ENCODE measurements around the gene CUBN. TPM values are rescaled to one million over a fixed set of nuclear protein-coding genes. Genes with fewer than 3 reads are reported as not detected.

Gene CUBN
- total RNA-seq, 1 donor from 2014 or later = 2.7 TPM

- Histone ChIP-seq H3K4me1 (ENCODE audit: insufficient read depth, low read length) (no peaks in the 10 kb centered on the region), H4K20me1 (ENCODE audit: insufficient read depth, low read length) (no peaks in the 10 kb centered on the region), H3K4me3 (ENCODE audit: insufficient read depth, low read depth, low read length) (no peak overlapping the region), H3K27ac (ENCODE audit: low read depth, low read length) (no peak overlapping the region), H3K4me2 (ENCODE audit: low read length) (no peak overlapping the region), H3K79me2 (ENCODE audit: insufficient read depth, low read length) (no peaks in the 10 kb centered on the region), H3K27me3 (ENCODE audit: insufficient read depth, low read length) (no peaks in the 10 kb centered on the region), H3K9me3 (ENCODE audit: insufficient read depth, low read depth, low read length) (no peaks in the 10 kb centered on the region), H3K36me3 (ENCODE audit: insufficient read depth, low read length) (no peaks in the 10 kb centered on the region), H2AFZ (ENCODE audit: low read depth, low read length) (no peak overlapping the region), H3K9ac (ENCODE audit: low read length) (no peak overlapping the region)
- DNase-seq (ENCODE audit: low read depth) (no peak), FAIRE-seq (no peak)
- Mint-ChIP-seq H3K4me3 (ENCODE audit: unreplicated experiment) (no peak overlapping the region), H3K27ac (ENCODE audit: unreplicated experiment) (no peak overlapping the region), H3K9me3 (ENCODE audit: unreplicated experiment) (peaks cover 5% of the 10 kb centered on the region), H3K4me1 (ENCODE audit: low read depth, unreplicated experiment) (peaks cover 7% of the 10 kb centered on the region), H3K36me3 (ENCODE audit: low read depth, unreplicated experiment) (peaks cover 4% of the 10 kb centered on the region), H3K27me3 (ENCODE audit: low read depth, unreplicated experiment) (no peaks in the 10 kb centered on the region)
- TF ChIP-seq EZH2 (IDR thresholded peaks at IDR 0.05; ENCODE audit: insufficient read depth, low read length) = no peak
- TF ChIP-seq, protein P1, sequence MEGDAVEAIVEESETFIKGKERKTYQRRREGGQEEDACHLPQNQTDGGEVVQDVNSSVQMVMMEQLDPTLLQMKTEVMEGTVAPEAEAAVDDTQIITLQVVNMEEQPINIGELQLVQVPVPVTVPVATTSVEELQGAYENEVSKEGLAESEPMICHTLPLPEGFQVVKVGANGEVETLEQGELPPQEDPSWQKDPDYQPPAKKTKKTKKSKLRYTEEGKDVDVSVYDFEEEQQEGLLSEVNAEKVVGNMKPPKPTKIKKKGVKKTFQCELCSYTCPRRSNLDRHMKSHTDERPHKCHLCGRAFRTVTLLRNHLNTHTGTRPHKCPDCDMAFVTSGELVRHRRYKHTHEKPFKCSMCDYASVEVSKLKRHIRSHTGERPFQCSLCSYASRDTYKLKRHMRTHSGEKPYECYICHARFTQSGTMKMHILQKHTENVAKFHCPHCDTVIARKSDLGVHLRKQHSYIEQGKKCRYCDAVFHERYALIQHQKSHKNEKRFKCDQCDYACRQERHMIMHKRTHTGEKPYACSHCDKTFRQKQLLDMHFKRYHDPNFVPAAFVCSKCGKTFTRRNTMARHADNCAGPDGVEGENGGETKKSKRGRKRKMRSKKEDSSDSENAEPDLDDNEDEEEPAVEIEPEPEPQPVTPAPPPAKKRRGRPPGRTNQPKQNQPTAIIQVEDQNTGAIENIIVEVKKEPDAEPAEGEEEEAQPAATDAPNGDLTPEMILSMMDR (IDR thresholded peaks at IDR 0.05; ENCODE audit: insufficient read depth, low read depth, low read length) = no peak
Measured at GRCh38 chr10:17046989-17047388, 82.6 kb downstream of the CUBN start.

- DNase-seq (ENCODE audit: low read depth) = no peak
- Histone ChIP-seq H3K4me3 (ENCODE audit: insufficient read depth, low read depth, low read length) (no peak overlapping the region), H3K4me2 (ENCODE audit: low read length) (no peak overlapping the region), H3K9ac (ENCODE audit: low read length) (no peak overlapping the region), H3K36me3 (ENCODE audit: insufficient read depth, low read length) (no peaks in the 10 kb centered on the region), H2AFZ (ENCODE audit: low read depth, low read length) (no peak overlapping the region), H3K9me3 (ENCODE audit: insufficient read depth, low read depth, low read length) (no peaks in the 10 kb centered on the region), H3K27ac (ENCODE audit: low read depth, low read length) (no peak overlapping the region), H3K27me3 (ENCODE audit: insufficient read depth, low read length) (no peaks in the 10 kb centered on the region), H4K20me1 (ENCODE audit: insufficient read depth, low read length) (no peaks in the 10 kb centered on the region), H3K79me2 (ENCODE audit: insufficient read depth, low read length) (no peaks in the 10 kb centered on the region), H3K4me1 (ENCODE audit: insufficient read depth, low read length) (no peaks in the 10 kb centered on the region)
- H3K4me3 Mint-ChIP-seq (ENCODE audit: unreplicated experiment) = no peak overlapping the region
- no peaks in the 10 kb centered on the region for H3K27me3 Mint-ChIP-seq (ENCODE audit: low read depth, unreplicated experiment)
- peaks cover 14% of the 10 kb centered on the region for H3K4me1 Mint-ChIP-seq (ENCODE audit: low read depth, unreplicated experiment)
- H3K36me3 Mint-ChIP-seq (ENCODE audit: low read depth, unreplicated experiment) = no peaks in the 10 kb centered on the region
- peak overlapping the region; percentile 28 for H3K27ac Mint-ChIP-seq (ENCODE audit: unreplicated experiment)
- no peak for TF ChIP-seq EZH2 (IDR thresholded peaks at IDR 0.05; ENCODE audit: insufficient read depth, low read length)
- TF ChIP-seq, protein P1 (IDR thresholded peaks at IDR 0.05; ENCODE audit: insufficient read depth, low read depth, low read length) = no peak
- no peaks in the 10 kb centered on the region for H3K9me3 Mint-ChIP-seq (ENCODE audit: unreplicated experiment)
- FAIRE-seq = no peak
Measured at GRCh38 chr10:17043586-17043985, 86.0 kb downstream of the CUBN start.

- TF ChIP-seq, protein P1 (IDR thresholded peaks at IDR 0.05; ENCODE audit: insufficient read depth, low read depth, low read length) = no peak
- no peak for TF ChIP-seq EZH2 (IDR thresholded peaks at IDR 0.05; ENCODE audit: insufficient read depth, low read length)
- H2AFZ ChIP-seq (ENCODE audit: low read depth, low read length) = peak overlapping the region; percentile 43
- H3K27ac Mint-ChIP-seq (ENCODE audit: unreplicated experiment) = peak overlapping the region; percentile 30
- no peaks in the 10 kb centered on the region for H3K27me3 Mint-ChIP-seq (ENCODE audit: low read depth, unreplicated experiment)
- no peaks in the 10 kb centered on the region for H3K9me3 Mint-ChIP-seq (ENCODE audit: unreplicated experiment)
- DNase-seq (ENCODE audit: low read depth) = peak; percentile 17
- peak overlapping the region; percentile 31 for H3K27ac ChIP-seq (ENCODE audit: low read depth, low read length)
- H3K4me3 ChIP-seq (ENCODE audit: insufficient read depth, low read depth, low read length) = no peak overlapping the region
- FAIRE-seq = peak; percentile 20
- H4K20me1 ChIP-seq (ENCODE audit: insufficient read depth, low read length) = no peaks in the 10 kb centered on the region
- no peaks in the 10 kb centered on the region for H3K36me3 Mint-ChIP-seq (ENCODE audit: low read depth, unreplicated experiment)
- H3K4me2 ChIP-seq (ENCODE audit: low read length) = peak overlapping the region; percentile 39
- H3K79me2 ChIP-seq (ENCODE audit: insufficient read depth, low read length) = no peaks in the 10 kb centered on the region
- H3K4me3 Mint-ChIP-seq (ENCODE audit: unreplicated experiment) = no peak overlapping the region
- no peaks in the 10 kb centered on the region for H3K36me3 ChIP-seq (ENCODE audit: insufficient read depth, low read length)
- no peak overlapping the region for H3K9ac ChIP-seq (ENCODE audit: low read length)
- no peaks in the 10 kb centered on the region for H3K4me1 ChIP-seq (ENCODE audit: insufficient read depth, low read length)
- H3K9me3 ChIP-seq (ENCODE audit: insufficient read depth, low read depth, low read length) = no peaks in the 10 kb centered on the region
- H3K4me1 Mint-ChIP-seq (ENCODE audit: low read depth, unreplicated experiment) = peaks cover 12% of the 10 kb centered on the region
- H3K27me3 ChIP-seq (ENCODE audit: insufficient read depth, low read length) = no peaks in the 10 kb centered on the region
Measured at GRCh38 chr10:17041626-17042520, 87.7 kb downstream of the CUBN start.

Measured in astrocyte (in vitro differentiated cells and primary cell).